ENCODE data around the gene NKX1-1.
"Not testable (repeated sequence)": the region's sequence is repeated elsewhere in the genome, so short reads cannot be mapped to it uniquely, and the experiment has no call there.

Gene NKX1-1

GRCh38 chr4:1400191-1400805 is 5.9 kb downstream of the NKX1-1 start:
- TF ChIP-seq CTCF (IDR thresholded peaks at IDR 0.05; ENCODE audit: low read depth, low read length), result no peak
- no peak for DNase-seq (ENCODE audit: low read depth, low spot score)
- no peak overlapping the region for H3K4me3 ChIP-seq (ENCODE audit: low read depth, low read length)
- in situ Hi-C loops (cut with HindIII; ENCODE audit: low sequenced_read_pairs), result no loop called here

GRCh38 chr4:1399508-1400190 is 6.6 kb downstream of the NKX1-1 start:
- H3K4me3 ChIP-seq (ENCODE audit: low read depth, low read length), result no peak overlapping the region
- TF ChIP-seq CTCF (IDR thresholded peaks at IDR 0.05; ENCODE audit: low read depth, low read length), result no peak
- no peak for DNase-seq (ENCODE audit: low read depth, low spot score)
- in situ Hi-C loops (cut with HindIII; ENCODE audit: low sequenced_read_pairs), result no loop called here

- in situ Hi-C loops (cut with HindIII; ENCODE audit: low sequenced_read_pairs), result no loop called here
- no peak for DNase-seq (ENCODE audit: low read depth, low spot score)
- no peak for TF ChIP-seq CTCF (IDR thresholded peaks at IDR 0.05; ENCODE audit: low read depth, low read length)
- H3K4me3 ChIP-seq (ENCODE audit: low read depth, low read length), result no peak overlapping the region
These were observed 7.3 kb downstream of the NKX1-1 start for GRCh38 chr4:1398681-1399507.

- DNase-seq (ENCODE audit: low read depth, low spot score), result no peak
- in situ Hi-C loops (cut with HindIII; ENCODE audit: low sequenced_read_pairs), result no loop called here
- no peak for TF ChIP-seq CTCF (IDR thresholded peaks at IDR 0.05; ENCODE audit: low read depth, low read length)
- H3K4me3 ChIP-seq (ENCODE audit: low read depth, low read length), result no peak overlapping the region
These were observed 9.3 kb downstream of the NKX1-1 start for GRCh38 chr4:1396806-1397455.

- H3K4me3 ChIP-seq (ENCODE audit: low read depth, low read length), result no peak overlapping the region
- no peak for TF ChIP-seq CTCF (IDR thresholded peaks at IDR 0.05; ENCODE audit: low read depth, low read length)
- in situ Hi-C loops (cut with HindIII; ENCODE audit: low sequenced_read_pairs), result no loop called here
- no peak for DNase-seq (ENCODE audit: low read depth, low spot score)
These were observed 10.1 kb downstream of the NKX1-1 start for GRCh38 chr4:1395941-1396805.

- DNase-seq (ENCODE audit: low read depth, low spot score); in situ Hi-C loops (cut with HindIII; ENCODE audit: low sequenced_read_pairs); H3K4me3 ChIP-seq (ENCODE audit: low read depth, low read length): not testable (repeated sequence)
These were observed 10.8 kb downstream of the NKX1-1 start for GRCh38 chr4:1395389-1395820.

- H3K4me3 ChIP-seq (ENCODE audit: low read depth, low read length); in situ Hi-C loops (cut with HindIII; ENCODE audit: low sequenced_read_pairs); DNase-seq (ENCODE audit: low read depth, low spot score): not testable (repeated sequence)
These were observed 11.5 kb downstream of the NKX1-1 start for GRCh38 chr4:1394554-1395388.

All from astrocyte of the spinal cord (primary cell).